ENCODE measurements around the gene SLC16A5.

DNA sequence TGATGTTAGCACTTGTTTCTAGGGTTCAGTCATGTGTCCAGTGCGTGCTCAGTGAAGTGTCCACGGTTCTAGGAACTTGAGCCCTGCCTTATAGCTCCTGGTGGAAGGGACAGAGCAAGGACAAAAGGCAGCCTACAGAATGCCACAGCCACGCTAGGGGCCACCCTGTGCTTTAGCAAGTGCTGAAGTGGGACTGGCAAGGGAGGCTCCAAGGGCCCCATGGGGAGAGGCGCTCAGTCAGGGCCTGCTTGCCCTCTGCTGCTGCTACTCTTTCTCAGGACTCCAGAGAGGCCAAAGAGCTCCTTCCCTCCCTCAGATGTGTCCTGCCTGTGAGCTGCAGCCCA lies 37.0 kb downstream of the SLC16A5 start:
- TF ChIP-seq, protein P1, sequence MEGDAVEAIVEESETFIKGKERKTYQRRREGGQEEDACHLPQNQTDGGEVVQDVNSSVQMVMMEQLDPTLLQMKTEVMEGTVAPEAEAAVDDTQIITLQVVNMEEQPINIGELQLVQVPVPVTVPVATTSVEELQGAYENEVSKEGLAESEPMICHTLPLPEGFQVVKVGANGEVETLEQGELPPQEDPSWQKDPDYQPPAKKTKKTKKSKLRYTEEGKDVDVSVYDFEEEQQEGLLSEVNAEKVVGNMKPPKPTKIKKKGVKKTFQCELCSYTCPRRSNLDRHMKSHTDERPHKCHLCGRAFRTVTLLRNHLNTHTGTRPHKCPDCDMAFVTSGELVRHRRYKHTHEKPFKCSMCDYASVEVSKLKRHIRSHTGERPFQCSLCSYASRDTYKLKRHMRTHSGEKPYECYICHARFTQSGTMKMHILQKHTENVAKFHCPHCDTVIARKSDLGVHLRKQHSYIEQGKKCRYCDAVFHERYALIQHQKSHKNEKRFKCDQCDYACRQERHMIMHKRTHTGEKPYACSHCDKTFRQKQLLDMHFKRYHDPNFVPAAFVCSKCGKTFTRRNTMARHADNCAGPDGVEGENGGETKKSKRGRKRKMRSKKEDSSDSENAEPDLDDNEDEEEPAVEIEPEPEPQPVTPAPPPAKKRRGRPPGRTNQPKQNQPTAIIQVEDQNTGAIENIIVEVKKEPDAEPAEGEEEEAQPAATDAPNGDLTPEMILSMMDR (IDR thresholded peaks at IDR 0.05) = no peak
- no peak for TF ChIP-seq POLR2A (IDR thresholded peaks at IDR 0.05)
